H1 (cell line): ENCODE data around the gene BTN2A1. TPM values are rescaled to one million over a fixed set of nuclear protein-coding genes. Genes with fewer than 3 reads are reported as not detected.
A peak's percentile ranks its signal among the peaks of the same experiment; 100 is the strongest.

ENCODE experiments used
- CTCF ChIA-PET: fragments of 300-600 bp; sonication (Branson Sonifier 250); formaldehyde crosslinking; loops from one replicate; lab custom pipeline; 2021; ENCODE audit not compliant: partially characterized antibody; lab: Charles Lee
- POLR2A ChIA-PET: fragments of 300-600 bp; sonication (Branson Sonifier 250); formaldehyde crosslinking; loops from one replicate; lab custom pipeline; 2021; ENCODE audit warnings: inconsistent platforms; ENCODE audit not compliant: partially characterized antibody; lab: Charles Lee
- DNase-seq, 2 experiments: peaks; one replicate each; pipeline versions ENCODE4 v3.0.0 to v3.0.0-alpha.2; 2010 to 2022; ENCODE audit warnings: low spot score in 2 of 2, low read depth in 1 of 2, mixed read lengths in 1 of 2
- FAIRE-seq: peaks from 2 replicates; lab custom pipeline; 2011; peaks lifted over from hg19 to GRCh38; lab: Jason Lieb, UNC
- H2AFZ ChIP-seq: 2 replicates; pipeline ENCODE4 v1.8.1; 2012; ENCODE audit warnings: low read length, inconsistent platforms
- H2AK5ac ChIP-seq: 2 replicates; pipeline ENCODE4 v1.6.1; 2013; ENCODE audit warnings: low read depth, low read length
- H2BK120ac ChIP-seq: replicated peaks from 2 replicates; pipeline ENCODE3; 2013; ENCODE audit warnings: low read depth, low read length, inconsistent platforms
- H2BK12ac ChIP-seq: 2 replicates; pipeline ENCODE4 v1.6.1; 2013; ENCODE audit warnings: low read depth, low read length
- H2BK15ac ChIP-seq: 2 replicates; pipeline ENCODE4 v1.6.1; 2013; ENCODE audit warnings: low read length
- H2BK20ac ChIP-seq: 2 replicates; pipeline ENCODE4 v1.6.1; 2013; ENCODE audit warnings: low read length
- H2BK5ac ChIP-seq: 2 replicates; pipeline ENCODE4 v1.6.1; 2013; ENCODE audit warnings: low read depth, low read length
- H3K14ac ChIP-seq: 2 replicates; pipeline ENCODE4 v1.6.1; 2013; ENCODE audit warnings: inconsistent platforms; ENCODE audit not compliant: insufficient read length
- H3K18ac ChIP-seq: 2 replicates; pipeline ENCODE4 v1.6.1; 2013; ENCODE audit warnings: low read length; ENCODE audit errors: extremely low read depth
- H3K23ac ChIP-seq: 2 replicates; pipeline ENCODE4 v1.6.1; 2013; ENCODE audit warnings: inconsistent platforms; ENCODE audit not compliant: insufficient read length
- H3K23me2 ChIP-seq: 2 replicates; pipeline ENCODE4 v1.6.1; 2013; ENCODE audit warnings: low read depth, low read length
- H3K27ac ChIP-seq: 2 replicates; pipeline ENCODE4 v1.6.1; 2011; ENCODE audit warnings: low read depth, low read length, inconsistent platforms
- H3K27me3 ChIP-seq, 4 experiments: replicated peaks in 1 of 4; 1 replicate in 1 of 4; 2 replicates in 3 of 4; pipeline versions ENCODE4 v1.6.1 to v1.8.1; 2011 to 2013; ENCODE audit warnings: low read length in 3 of 4, mild to moderate bottlenecking in 3 of 4, inconsistent platforms in 2 of 4, mixed read lengths in 2 of 4, moderate library complexity in 1 of 4; ENCODE audit not compliant: control insufficient read depth in 3 of 4, insufficient read depth in 3 of 4; ENCODE audit errors: extremely low read depth in 1 of 4
- H3K36me3 ChIP-seq, 4 experiments: 2 replicates each; pipeline versions ENCODE4 v1.6.1 to v1.8.1; 2011 to 2013; ENCODE audit warnings: mild to moderate bottlenecking in 4 of 4, low read length in 3 of 4, moderate library complexity in 2 of 4, control low read depth in 1 of 4, inconsistent platforms in 1 of 4; ENCODE audit not compliant: insufficient read depth in 4 of 4, control insufficient read depth in 2 of 4
- H3K4ac ChIP-seq: replicated peaks from 2 replicates; pipeline ENCODE3; 2013; ENCODE audit warnings: low read length, low read depth, mixed read lengths, inconsistent platforms; ENCODE audit not compliant: insufficient read length
- H3K4me1 ChIP-seq, 4 experiments: replicated peaks in 1 of 4; 1 replicate in 1 of 4; 2 replicates in 3 of 4; pipeline versions ENCODE4 v1.6.1 to v1.8.1; 2011 to 2013; ENCODE audit warnings: low read length in 3 of 4, inconsistent platforms in 2 of 4, mixed read lengths in 1 of 4; ENCODE audit not compliant: insufficient read depth in 4 of 4, control insufficient read depth in 3 of 4
- H3K4me2 ChIP-seq, 2 experiments: 2 replicates each; pipeline versions ENCODE4 v1.6.1 to v1.8.1; 2011 to 2013; ENCODE audit warnings: low read depth in 2 of 2, low read length in 2 of 2, control low read depth in 1 of 2, inconsistent platforms in 1 of 2, mild to moderate bottlenecking in 1 of 2; ENCODE audit not compliant: insufficient read depth in 1 of 2
- H3K4me3 ChIP-seq, 4 experiments: fragments of 200-600, 300-600 bp in 1 of 4; sonication (generic), shearing (Covaris generic), sonication (Bioruptor Twin) in 1 of 4; 2 replicates each; pipeline versions ENCODE4 v1.5.1 to v1.8.1; 2011 to 2016; ENCODE audit warnings: low read length in 4 of 4, low read depth in 3 of 4, control low read depth in 2 of 4, inconsistent platforms in 2 of 4, mild to moderate bottlenecking in 2 of 4, mixed read lengths in 1 of 4, moderate library complexity in 1 of 4; ENCODE audit not compliant: insufficient read depth in 2 of 4; ENCODE audit errors: extremely low read depth in 1 of 4
- H3K56ac ChIP-seq: replicated peaks from 2 replicates; pipeline ENCODE3; 2013; ENCODE audit warnings: low read depth, mild to moderate bottlenecking, mixed read lengths, low read length, inconsistent platforms; ENCODE audit not compliant: insufficient read length
- H3K79me1 ChIP-seq: 2 replicates; pipeline ENCODE4 v1.6.1; 2013; ENCODE audit warnings: low read depth, low read length, control low read depth
- H3K79me2 ChIP-seq, 2 experiments: 2 replicates each; pipeline versions ENCODE4 v1.6.1 to v1.8.1; 2012 to 2013; ENCODE audit warnings: low read length in 2 of 2, mild to moderate bottlenecking in 2 of 2, inconsistent platforms in 1 of 2; ENCODE audit not compliant: insufficient read depth in 2 of 2, control insufficient read depth in 1 of 2
- H3K9ac ChIP-seq, 4 experiments: replicated peaks in 1 of 4; 1 replicate in 1 of 4; 2 replicates in 3 of 4; pipeline versions ENCODE4 v1.6.1 to v1.8.1; 2011 to 2013; ENCODE audit warnings: low read depth in 3 of 4, low read length in 3 of 4, control low read depth in 2 of 4, mild to moderate bottlenecking in 2 of 4, moderate library complexity in 2 of 4, inconsistent platforms in 1 of 4; ENCODE audit errors: extremely low read depth in 1 of 4
- H3K9me3 ChIP-seq, 2 experiments: 2 replicates each; pipeline versions ENCODE4 v1.6.1 to v1.8.1; 2012 to 2013; ENCODE audit warnings: mild to moderate bottlenecking in 2 of 2, moderate library complexity in 2 of 2, control low read depth in 1 of 2, inconsistent platforms in 1 of 2, low read depth in 1 of 2, low read length in 1 of 2, mixed read lengths in 1 of 2; ENCODE audit not compliant: insufficient read depth in 2 of 2
- H4K20me1 ChIP-seq, 2 experiments: replicated peaks in 1 of 2; 2 replicates each; pipeline versions ENCODE3 to v1.8.1; 2011 to 2013; ENCODE audit warnings: inconsistent platforms in 2 of 2, low read length in 2 of 2, mild to moderate bottlenecking in 1 of 2; ENCODE audit not compliant: insufficient read depth in 2 of 2, control insufficient read depth in 1 of 2
- H4K5ac ChIP-seq: 2 replicates; pipeline ENCODE4 v1.6.1; 2013; ENCODE audit warnings: low read length, low read depth, mixed read lengths, inconsistent platforms; ENCODE audit not compliant: insufficient read length
- H4K8ac ChIP-seq: 2 replicates; pipeline ENCODE4 v1.8.0; 2013; ENCODE audit warnings: mild to moderate bottlenecking, moderate library complexity, low read length, inconsistent platforms; ENCODE audit not compliant: insufficient read depth; ENCODE audit errors: extremely low read depth
- H4K91ac ChIP-seq: replicated peaks from 2 replicates; pipeline ENCODE3; 2013; ENCODE audit warnings: low read length, mixed read lengths, inconsistent platforms; ENCODE audit not compliant: insufficient read length
- RAD21 ChIP-seq, 2 experiments: IDR thresholded peaks in 1 of 2; conservative IDR thresholded peaks in 1 of 2; 2 replicates each; pipeline ENCODE4 v1.6.1; 2011; ENCODE audit warnings: low read depth in 2 of 2, low read length in 2 of 2, improper control_type of control experiment in 1 of 2, inconsistent platforms in 1 of 2, mild to moderate bottlenecking in 1 of 2, moderate library complexity in 1 of 2
- SRF ChIP-seq: IDR thresholded peaks from 2 replicates; pipeline ENCODE4 v1.6.1; 2011; ENCODE audit warnings: mild to moderate bottlenecking, low read depth, low read length, moderate library complexity
- WGBS, 2 experiments: shearing (Covaris generic) in 1 of 2; methylation state at CpG; one replicate each; pipeline versions ENCODE4 v1.1.6 to v1.1.7; 2013 to 2015; ENCODE audit warnings: low lambda C conversion rate in 2 of 2, mixed read lengths in 2 of 2, inconsistent platforms in 1 of 2, low coverage in 1 of 2, missing lambda C conversion rate in 1 of 2; ENCODE audit not compliant: insufficient replicate concordance in 2 of 2, insufficient coverage in 1 of 2, insufficient read length in 1 of 2; ENCODE audit errors: extremely low coverage in 1 of 2, missing lambda C conversion rate in 1 of 2; 5-methylcytosine and 5-hydroxymethylcytosine counted together
- polyA plus RNA-seq, 7 experiments: library from polyadenylated mRNA; depleted of rRNA in 3 of 7; stranded (reverse) in 5 of 7; unstranded in 2 of 7; fragments of >200 nt in 5 of 7; fragments of 200-250 nt in 2 of 7; gene quantifications; 1 replicate in 5 of 7; 2 replicates in 1 of 7; 4 replicates in 1 of 7; pipeline versions ENCODE4 v1.2.1 to v1.2.3, GENCODE V29; 2011 to 2013; ENCODE audit warnings: missing spikeins in 2 of 7, mixed read lengths in 2 of 7
- total RNA-seq: library from RNA; stranded (reverse); fragmentation: NEBNext Ultra II Directional; extraction: Animal tissue kit (Norgen Biotek cat#: 25700); gene quantifications from 2 replicates; pipeline ENCODE4 v1.2.1, GENCODE V29; 2021
- TF ChIP-seq, protein P1 (sequence below), 3 experiments: IDR thresholded peaks; 1 replicate in 2 of 3; 2 replicates in 1 of 3; pipeline versions ENCODE4 v1.5.1 to v1.6.1; 2011; ENCODE audit warnings: low read length in 3 of 3, mild to moderate bottlenecking in 3 of 3, inconsistent platforms in 2 of 3, low read depth in 1 of 3, moderate library complexity in 1 of 3; ENCODE audit not compliant: insufficient read depth in 1 of 3; ENCODE audit errors: control extremely low read depth in 1 of 3

Gene BTN2A1
- total and polyA plus RNA-seq, 2 of the 8 experiments (the other 6 are each of a cell fraction or from before 2014, with no cell fraction given): 8.7 to 11.0 TPM

DNA sequence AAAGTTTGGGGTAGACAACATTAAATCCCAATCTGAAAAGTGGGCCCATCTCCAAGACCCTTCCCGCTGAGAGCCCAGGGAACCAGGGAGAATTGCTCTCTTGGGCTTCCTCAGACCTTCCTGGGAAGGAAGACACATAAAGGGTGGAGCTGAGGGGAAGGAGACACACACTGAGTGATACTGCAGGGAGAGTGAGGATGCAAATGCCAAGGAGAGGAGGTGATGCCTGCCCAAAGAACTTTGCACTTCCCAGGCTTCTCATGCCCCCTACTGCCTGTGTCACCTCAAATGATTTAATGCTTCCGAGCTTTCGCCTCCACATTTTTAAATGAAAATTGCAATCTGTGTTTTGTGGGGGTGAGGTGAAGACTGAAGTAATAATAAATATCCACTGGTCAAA, 7.5 kb upstream of the BTN2A1 start:
- Histone ChIP-seq H4K8ac (no peak overlapping the region), H2BK15ac (no peak overlapping the region), H3K4me1 (no peaks in the 10 kb centered on the region), H2BK20ac (no peak overlapping the region), H3K9ac (no peak overlapping the region), H2AK5ac (no peak overlapping the region), H3K23me2 (no peaks in the 10 kb centered on the region), H3K4me3 (no peak overlapping the region), H3K18ac (no peak overlapping the region), H3K56ac (no peak overlapping the region), H4K20me1 (no peaks in the 10 kb centered on the region), H2AFZ (no peak overlapping the region), H3K27me3 (no peaks in the 10 kb centered on the region), H3K14ac (no peak overlapping the region), H3K9me3 (no peaks in the 10 kb centered on the region), H4K91ac (no peak overlapping the region), H2BK5ac (no peak overlapping the region), H3K4me2 (no peak overlapping the region), H2BK12ac (no peak overlapping the region), H3K23ac (no peak overlapping the region), H3K27ac (no peak overlapping the region), H3K36me3 (no peaks in the 10 kb centered on the region), H2BK120ac (no peak overlapping the region), H4K5ac (no peak overlapping the region), H3K79me2 (no peaks in the 10 kb centered on the region), H3K4ac (no peak overlapping the region), H3K79me1 (no peaks in the 10 kb centered on the region)
- peak; percentile 35 to 40; a peak in 3 of 4 replicates for TF ChIP-seq RAD21 (IDR thresholded peaks at IDR 0.05 in 1 of 2, conservative IDR thresholded peaks at IDR 0.05 in 1 of 2; ENCODE audit: low read depth in 2 of 2, low read length in 2 of 2)
- TF ChIP-seq SRF: no peak
- TF ChIP-seq, protein P1, sequence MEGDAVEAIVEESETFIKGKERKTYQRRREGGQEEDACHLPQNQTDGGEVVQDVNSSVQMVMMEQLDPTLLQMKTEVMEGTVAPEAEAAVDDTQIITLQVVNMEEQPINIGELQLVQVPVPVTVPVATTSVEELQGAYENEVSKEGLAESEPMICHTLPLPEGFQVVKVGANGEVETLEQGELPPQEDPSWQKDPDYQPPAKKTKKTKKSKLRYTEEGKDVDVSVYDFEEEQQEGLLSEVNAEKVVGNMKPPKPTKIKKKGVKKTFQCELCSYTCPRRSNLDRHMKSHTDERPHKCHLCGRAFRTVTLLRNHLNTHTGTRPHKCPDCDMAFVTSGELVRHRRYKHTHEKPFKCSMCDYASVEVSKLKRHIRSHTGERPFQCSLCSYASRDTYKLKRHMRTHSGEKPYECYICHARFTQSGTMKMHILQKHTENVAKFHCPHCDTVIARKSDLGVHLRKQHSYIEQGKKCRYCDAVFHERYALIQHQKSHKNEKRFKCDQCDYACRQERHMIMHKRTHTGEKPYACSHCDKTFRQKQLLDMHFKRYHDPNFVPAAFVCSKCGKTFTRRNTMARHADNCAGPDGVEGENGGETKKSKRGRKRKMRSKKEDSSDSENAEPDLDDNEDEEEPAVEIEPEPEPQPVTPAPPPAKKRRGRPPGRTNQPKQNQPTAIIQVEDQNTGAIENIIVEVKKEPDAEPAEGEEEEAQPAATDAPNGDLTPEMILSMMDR (IDR thresholded peaks at IDR 0.05; ENCODE audit: control extremely low read depth in 1 of 3, insufficient read depth in 1 of 3, low read depth in 1 of 3, low read length in 3 of 3): peak in 1 of 3 experiments; percentile 9; a peak in 1 of 4 replicates
- WGBS, 2 experiments: 87% methylated on average over 3 of the region's 3 CpGs; no CpG with 5 or more reads in 1 of the 2 experiments
- CTCF ChIA-PET: interaction anchor here (0.9 to 6.4 kb wide), 6 partner anchors 8 to 108 kb away, joined by 3 to 24 read pairs (median 3); partner anchors contain the start of gene BTN2A2
- DNase-seq (no peak), FAIRE-seq (no peak)
- POLR2A ChIA-PET: interaction anchor here (1.2 to 2.2 kb wide), 4 partner anchors 24 to 109 kb away, joined by 3 to 6 read pairs (median 3); partner anchors contain the start of gene BTN2A2
